Skeletal muscle satellite cell (primary cell): ENCODE data around the gene NHERF2.

Source experiments
- H3K27me3 ChIP-seq: 2 replicates; pipeline ENCODE4 v1.7.0; 2013; ENCODE audit warnings: low read length; ENCODE audit not compliant: control insufficient read depth, insufficient read depth
- H3K36me3 ChIP-seq: 2 replicates; pipeline ENCODE4 v1.7.0; 2013; ENCODE audit warnings: mild to moderate bottlenecking, control low read depth, low read length; ENCODE audit not compliant: insufficient read depth
- H3K4me1 ChIP-seq: 2 replicates; pipeline ENCODE4 v1.7.0; 2013; ENCODE audit warnings: low read length; ENCODE audit not compliant: control insufficient read depth, insufficient read depth
- H3K4me2 ChIP-seq: 2 replicates; pipeline ENCODE4 v1.7.0; 2013; ENCODE audit warnings: mild to moderate bottlenecking, low read length
- H3K4me3 ChIP-seq: 2 replicates; pipeline ENCODE4 v1.7.0; 2013; ENCODE audit warnings: low read length
- H3K9ac ChIP-seq: 2 replicates; pipeline ENCODE4 v1.7.0; 2013; ENCODE audit warnings: mild to moderate bottlenecking, low read depth, low read length, moderate library complexity
- H3K9me3 ChIP-seq: replicated peaks from 2 replicates; pipeline ENCODE4 v1.7.0; 2013; ENCODE audit warnings: mild to moderate bottlenecking, control low read depth, low read length

NHERF2 gene

GRCh38 chr16:1983544-1984346, 43.0 kb upstream of the NHERF2 start, which contains the start of gene GFER:
TSS of gene GFER (plus strand) at chr16:1984193. CDS start at chr16:1984219, 26 bp downstream.
- H3K4me2 ChIP-seq = peak within 1 kb of the TSS; percentile 96
- H3K9ac ChIP-seq = peak within 1 kb of the TSS; percentile 85
- H3K4me3 ChIP-seq = peak within 1 kb of the TSS; percentile 87
- no peaks in the 10 kb centered on the region for H3K9me3 ChIP-seq
- H3K36me3 ChIP-seq = peaks cover 19% of the 10 kb centered on the region
- H3K27me3 ChIP-seq = peaks cover 34% of the 10 kb centered on the region
- peaks cover 22% of the 10 kb centered on the region for H3K4me1 ChIP-seq

DNA sequence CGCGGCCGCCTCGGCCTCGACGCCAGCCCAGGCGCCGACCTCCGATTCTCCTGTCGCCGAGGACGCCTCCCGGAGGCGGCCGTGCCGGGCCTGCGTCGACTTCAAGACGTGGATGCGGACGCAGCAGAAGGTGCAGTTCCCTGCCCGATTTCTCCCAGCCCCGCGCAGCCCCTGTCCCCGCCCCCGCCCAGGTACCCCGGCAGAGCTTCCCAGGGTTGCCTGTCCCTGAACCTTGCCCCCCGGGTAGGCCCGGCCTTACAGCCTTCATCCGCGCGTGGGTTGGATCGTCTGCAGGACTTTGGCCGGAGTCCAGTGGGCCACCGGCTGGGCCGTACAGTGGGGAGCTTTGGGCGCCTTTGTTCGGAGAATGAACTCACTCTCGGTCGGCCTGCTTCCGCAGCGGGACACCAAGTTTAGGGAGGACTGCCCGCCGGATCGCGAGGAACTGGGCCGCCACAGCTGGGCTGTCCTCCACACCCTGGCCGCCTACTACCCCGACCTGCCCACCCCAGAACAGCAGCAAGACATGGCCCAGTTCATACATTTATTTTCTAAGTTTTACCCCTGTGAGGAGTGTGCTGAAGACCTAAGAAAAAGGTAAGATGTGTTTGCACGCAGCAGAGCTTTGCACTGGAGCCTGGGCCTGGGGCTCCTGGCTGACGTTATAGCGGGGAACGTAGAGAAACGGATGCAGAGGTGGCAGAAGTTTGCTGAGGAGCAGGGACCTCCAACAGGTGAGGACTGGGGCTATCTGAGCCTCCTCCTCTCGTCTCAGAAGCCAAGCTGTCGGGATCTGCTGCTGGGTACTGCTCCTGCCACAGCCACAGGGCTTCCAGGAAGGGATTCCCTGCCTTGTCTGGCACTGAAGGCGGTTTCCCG, 42.1 kb upstream of the NHERF2 start:
- Histone ChIP-seq H3K9me3 (no peaks in the 10 kb centered on the region), H3K27me3 (peaks cover 42% of the 10 kb centered on the region), H3K4me1 (peaks cover 22% of the 10 kb centered on the region), H3K4me2 (peak overlapping the region; percentile 96), H3K9ac (peak overlapping the region; percentile 85), H3K4me3 (peak overlapping the region; percentile 87), H3K36me3 (peaks cover 14% of the 10 kb centered on the region)

GRCh38 chr16:1985466-1986150, 41.1 kb upstream of the NHERF2 start:
- H3K4me2 ChIP-seq = peak overlapping the region; percentile 96
- H3K9me3 ChIP-seq = no peaks in the 10 kb centered on the region
- peaks cover 14% of the 10 kb centered on the region for H3K36me3 ChIP-seq
- H3K27me3 ChIP-seq = peaks cover 36% of the 10 kb centered on the region
- peak overlapping the region; percentile 87 for H3K4me3 ChIP-seq
- peaks cover 29% of the 10 kb centered on the region for H3K4me1 ChIP-seq
- H3K9ac ChIP-seq = peak overlapping the region; percentile 85

- H3K9me3 ChIP-seq = no peaks in the 10 kb centered on the region
- peaks cover 34% of the 10 kb centered on the region for H3K27me3 ChIP-seq
- H3K36me3 ChIP-seq = peaks cover 14% of the 10 kb centered on the region
- no peak overlapping the region for H3K4me2 ChIP-seq
- H3K4me3 ChIP-seq = no peak overlapping the region
- peaks cover 34% of the 10 kb centered on the region for H3K4me1 ChIP-seq
- no peak overlapping the region for H3K9ac ChIP-seq
Observed at GRCh38 chr16:1987198-1987597, 39.5 kb upstream of the NHERF2 start.

GRCh38 chr16:1989209-1990100, 37.2 kb upstream of the NHERF2 start, which contains the start of gene SYNGR3:
TSS of gene SYNGR3 (plus strand) at chr16:1989970. CDS start at chr16:1990103, 133 bp downstream.
- H3K4me3 ChIP-seq = no peak within 1 kb of the TSS

DNA sequence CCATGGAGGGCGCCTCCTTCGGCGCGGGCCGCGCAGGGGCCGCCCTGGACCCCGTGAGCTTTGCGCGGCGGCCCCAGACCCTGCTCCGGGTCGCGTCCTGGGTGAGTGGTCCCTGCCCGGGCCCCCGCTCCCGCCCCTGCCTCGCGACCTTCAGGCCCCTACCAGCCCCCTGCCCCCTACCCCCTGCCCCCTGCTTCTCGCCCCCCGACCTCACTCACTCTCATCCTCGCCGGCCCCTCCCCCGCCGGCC, 36.7 kb upstream of the NHERF2 start:
- H3K4me1 ChIP-seq = peaks cover 27% of the 10 kb centered on the region
- H3K36me3 ChIP-seq = peaks cover 14% of the 10 kb centered on the region
- H3K4me2 ChIP-seq = peak overlapping the region; percentile 56
- no peak overlapping the region for H3K4me3 ChIP-seq
- H3K9ac ChIP-seq = no peak overlapping the region
- peaks cover 28% of the 10 kb centered on the region for H3K27me3 ChIP-seq
- no peaks in the 10 kb centered on the region for H3K9me3 ChIP-seq

More at GRCh38 chr16:1989209-1990100, 37.2 kb upstream of the NHERF2 start, which contains the start of gene SYNGR3:
- H3K9me3 ChIP-seq = no peaks in the 10 kb centered on the region
- peaks cover 33% of the 10 kb centered on the region for H3K4me1 ChIP-seq
- no peak within 1 kb of the TSS for H3K9ac ChIP-seq
- peaks cover 28% of the 10 kb centered on the region for H3K27me3 ChIP-seq
- H3K36me3 ChIP-seq = peaks cover 14% of the 10 kb centered on the region
- H3K4me2 ChIP-seq = peak within 1 kb of the TSS; percentile 56

GRCh38 chr16:1990351-1991134, 36.2 kb upstream of the NHERF2 start:
- Histone ChIP-seq H3K27me3 (peaks cover 28% of the 10 kb centered on the region), H3K9me3 (no peaks in the 10 kb centered on the region), H3K36me3 (peaks cover 18% of the 10 kb centered on the region), H3K4me3 (no peak overlapping the region), H3K4me1 (peaks cover 22% of the 10 kb centered on the region), H3K9ac (no peak overlapping the region), H3K4me2 (peak overlapping the region; percentile 47)

- Histone ChIP-seq H3K4me1 (peaks cover 17% of the 10 kb centered on the region), H3K9me3 (no peaks in the 10 kb centered on the region), H3K36me3 (peaks cover 14% of the 10 kb centered on the region), H3K27me3 (peaks cover 28% of the 10 kb centered on the region), H3K4me2 (no peak overlapping the region), H3K4me3 (no peak overlapping the region), H3K9ac (no peak overlapping the region)
Observed at GRCh38 chr16:1991135-1991551, 35.6 kb upstream of the NHERF2 start.

GRCh38 chr16:1991588-1991947, 35.1 kb upstream of the NHERF2 start:
- Histone ChIP-seq H3K9me3 (no peaks in the 10 kb centered on the region), H3K4me2 (peak overlapping the region; percentile 79), H3K27me3 (peaks cover 28% of the 10 kb centered on the region), H3K9ac (no peak overlapping the region), H3K4me1 (peaks cover 17% of the 10 kb centered on the region), H3K36me3 (peaks cover 11% of the 10 kb centered on the region), H3K4me3 (peak overlapping the region; percentile 62)
